SK-N-SH (cell line): ENCODE data around the gene CENPP. TPM values are rescaled to one million over a fixed set of nuclear protein-coding genes. Genes with fewer than 3 reads are reported as not detected.
"Not testable (repeated sequence)": the region's sequence is repeated elsewhere in the genome, so short reads cannot be mapped to it uniquely, and the experiment has no call there.

Source experiments
- CTCF ChIA-PET: fragments of 300-600, 350-600 bp; formaldehyde crosslinking; extraction: SDS; loops from one replicate; lab custom pipeline; 2021; lab: Yijun Ruan, JAX
- POLR2A ChIA-PET: fragments of 350-600 bp; sonication (Branson Sonifier 250); formaldehyde crosslinking; extraction: SDS; loops from one replicate; lab custom pipeline; 2020; ENCODE audit warnings: antibody characterized with exemption, inconsistent platforms; lab: Yijun Ruan, JAX
- DNase-seq: peaks from one replicate; pipeline ENCODE4 v3.0.0; 2012
- H2AFZ ChIP-seq: fragments of 200-600 bp; sonication (generic); 2 replicates; pipeline ENCODE4 v1.8.1; 2016; ENCODE audit warnings: antibody characterized with exemption, mild to moderate bottlenecking, low read depth
- H3F3A ChIP-seq: fragments of 200-600 bp; sonication (generic); replicated peaks from 2 replicates; pipeline ENCODE3; 2016; ENCODE audit warnings: antibody characterized with exemption, mild to moderate bottlenecking; ENCODE audit not compliant: insufficient read depth
- H3K27ac ChIP-seq, 2 experiments: fragments of 200-500 bp in 1 of 2; fragments of 200-600 bp in 1 of 2; sonication (Bioruptor generic) in 1 of 2; sonication (generic), shearing (Covaris generic) in 1 of 2; 2 replicates each; pipeline versions ENCODE4 v1.5.1 to v1.6.1; 2014 to 2016; ENCODE audit warnings: low read depth in 2 of 2, inconsistent platforms in 1 of 2, low read length in 1 of 2, mild to moderate bottlenecking in 1 of 2, mixed read lengths in 1 of 2
- H3K27me3 ChIP-seq: fragments of 200-600 bp; sonication (generic), shearing (Covaris generic); 2 replicates; pipeline ENCODE4 v1.6.1; 2016; ENCODE audit warnings: mixed run types; ENCODE audit not compliant: insufficient read depth
- H3K36me3 ChIP-seq, 2 experiments: fragments of 200-500 bp in 1 of 2; fragments of 200-600 bp in 1 of 2; sonication (Bioruptor generic) in 1 of 2; sonication (generic) in 1 of 2; replicated peaks in 1 of 2; 2 replicates each; pipeline versions ENCODE3 to v1.5.1; 2014 to 2016; ENCODE audit warnings: low read length in 1 of 2, mild to moderate bottlenecking in 1 of 2; ENCODE audit not compliant: insufficient read depth in 2 of 2, control insufficient read depth in 1 of 2
- H3K4me1 ChIP-seq, 2 experiments: fragments of 200-500 bp in 1 of 2; fragments of 200-600 bp in 1 of 2; sonication (Bioruptor generic) in 1 of 2; sonication (generic), shearing (Covaris generic) in 1 of 2; 2 replicates each; pipeline versions ENCODE4 v1.5.1 to v1.6.1; 2014 to 2016; ENCODE audit warnings: low read depth in 1 of 2, low read length in 1 of 2, mixed run types in 1 of 2; ENCODE audit not compliant: insufficient read depth in 2 of 2, control insufficient read depth in 1 of 2
- H3K4me2 ChIP-seq: fragments of 200-600 bp; sonication (generic), shearing (Covaris generic); 2 replicates; pipeline ENCODE4 v1.6.1; 2017; ENCODE audit warnings: mixed run types
- H3K4me3 ChIP-seq, 2 experiments: fragments of 200-500 bp in 1 of 2; fragments of 200-600 bp in 1 of 2; sonication (Bioruptor generic) in 1 of 2; sonication (generic), shearing (Covaris generic) in 1 of 2; 2 replicates each; pipeline versions ENCODE4 v1.5.1 to v1.8.1; 2014 to 2016; ENCODE audit warnings: low read depth in 2 of 2, inconsistent platforms in 1 of 2, low read length in 1 of 2, mild to moderate bottlenecking in 1 of 2, mixed read lengths in 1 of 2, moderate library complexity in 1 of 2
- H3K79me2 ChIP-seq: fragments of 200-600 bp; sonication (generic); 2 replicates; pipeline ENCODE4 v1.8.1; 2017; ENCODE audit warnings: mild to moderate bottlenecking; ENCODE audit not compliant: insufficient read depth
- H3K9ac ChIP-seq: fragments of 200-600 bp; sonication (generic); 2 replicates; pipeline ENCODE4 v1.6.1; 2017; ENCODE audit warnings: mixed run types
- H3K9me2 ChIP-seq: fragments of 200-600 bp; sonication (generic); 2 replicates; pipeline ENCODE4 v1.6.1; 2017; ENCODE audit warnings: mixed run types
- H3K9me3 ChIP-seq: fragments of 200-600 bp; sonication (generic); 2 replicates; pipeline ENCODE4 v1.6.1; 2017; ENCODE audit warnings: mixed run types, mild to moderate bottlenecking, moderate library complexity
- H4K20me1 ChIP-seq: fragments of 200-600 bp; sonication (generic); 2 replicates; pipeline ENCODE4 v1.6.1; 2017; ENCODE audit warnings: mild to moderate bottlenecking, mixed run types; ENCODE audit not compliant: insufficient read depth
- EP300 ChIP-seq, 2 experiments: IDR thresholded peaks; 2 replicates each; pipeline versions ENCODE4 v1.4.0 to v1.6.1; 2012; ENCODE audit warnings: borderline replicate concordance in 1 of 2, low read depth in 1 of 2, low read length in 1 of 2
- EZH2phosphoT487 ChIP-seq: fragments of 200-600 bp; sonication (generic); IDR thresholded peaks from 2 replicates; pipeline ENCODE4 v1.6.1; 2017; ENCODE audit warnings: low read depth, mixed run types, mild to moderate bottlenecking, antibody characterized with exemption, moderate library complexity, borderline replicate concordance
- GABPA ChIP-seq: IDR thresholded peaks from 2 replicates; pipeline ENCODE4 v1.4.0; 2012; ENCODE audit warnings: low read depth, mild to moderate bottlenecking
- MEF2A ChIP-seq: IDR thresholded peaks from 2 replicates; pipeline ENCODE4 v1.4.0; 2012; ENCODE audit warnings: low read depth, borderline replicate concordance
- NFIC ChIP-seq: IDR thresholded peaks from 2 replicates; pipeline ENCODE4 v1.4.0; 2012; ENCODE audit warnings: borderline replicate concordance
- YY1 ChIP-seq: IDR thresholded peaks from 2 replicates; pipeline ENCODE4 v1.4.0; 2012; ENCODE audit warnings: low read depth, mild to moderate bottlenecking
- WGBS: methylation state at CpG from one replicate; pipeline ENCODE4 v1.1.6; 2017; ENCODE audit warnings: low lambda C conversion rate; 5-methylcytosine and 5-hydroxymethylcytosine counted together
- polyA plus RNA-seq, 3 experiments: library from polyadenylated mRNA; depleted of rRNA; stranded (reverse); fragments of >200 nt; gene quantifications; 2 replicates each; pipeline ENCODE4 v1.2.3, GENCODE V29; 2012
- TF ChIP-seq, protein P1 (sequence below): IDR thresholded peaks from 2 replicates; pipeline ENCODE4 v1.6.1; 2012; ENCODE audit warnings: mild to moderate bottlenecking, low read depth, low read length, moderate library complexity
- TF ChIP-seq, protein P2 (sequence below): IDR thresholded peaks from 2 replicates; pipeline ENCODE4; 2012
- TF ChIP-seq, protein P3 (sequence below): fragments of 200-600 bp; sonication (generic); IDR thresholded peaks from 2 replicates; pipeline ENCODE4 v1.6.1; 2017; ENCODE audit warnings: antibody characterized with exemption, mild to moderate bottlenecking, moderate library complexity
- TF ChIP-seq, protein P4 (sequence below): fragments of 150-350 bp; IDR thresholded peaks from 2 replicates; pipeline ENCODE4 v1.6.1; 2016; ENCODE audit warnings: mild to moderate bottlenecking, low read depth, low read length

The CENPP gene
- polyA plus RNA-seq, 1 of the 3 experiments (the other 2 are of a cell fraction): 1.3 TPM

DNA sequence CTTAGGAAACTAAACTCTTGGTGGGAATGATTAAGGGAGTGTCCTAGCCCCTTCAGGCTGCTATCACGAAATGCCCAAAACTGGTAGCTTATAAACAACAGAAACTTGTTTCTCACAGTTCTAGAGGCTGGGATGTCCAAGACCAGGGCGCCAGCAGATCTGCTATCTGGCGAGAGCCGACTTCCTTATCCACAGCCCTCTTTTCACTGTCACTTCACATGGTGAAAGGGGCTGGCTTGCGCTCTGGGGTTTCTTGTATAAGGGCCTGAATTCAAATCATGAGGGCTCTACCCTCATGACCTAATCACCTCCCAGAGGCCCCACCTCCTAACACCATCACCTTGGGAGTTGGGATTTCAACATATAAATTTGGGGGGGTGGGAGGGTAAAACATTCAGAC is 295.1 kb downstream of the CENPP start (continued):
- TF ChIP-seq, protein P1, sequence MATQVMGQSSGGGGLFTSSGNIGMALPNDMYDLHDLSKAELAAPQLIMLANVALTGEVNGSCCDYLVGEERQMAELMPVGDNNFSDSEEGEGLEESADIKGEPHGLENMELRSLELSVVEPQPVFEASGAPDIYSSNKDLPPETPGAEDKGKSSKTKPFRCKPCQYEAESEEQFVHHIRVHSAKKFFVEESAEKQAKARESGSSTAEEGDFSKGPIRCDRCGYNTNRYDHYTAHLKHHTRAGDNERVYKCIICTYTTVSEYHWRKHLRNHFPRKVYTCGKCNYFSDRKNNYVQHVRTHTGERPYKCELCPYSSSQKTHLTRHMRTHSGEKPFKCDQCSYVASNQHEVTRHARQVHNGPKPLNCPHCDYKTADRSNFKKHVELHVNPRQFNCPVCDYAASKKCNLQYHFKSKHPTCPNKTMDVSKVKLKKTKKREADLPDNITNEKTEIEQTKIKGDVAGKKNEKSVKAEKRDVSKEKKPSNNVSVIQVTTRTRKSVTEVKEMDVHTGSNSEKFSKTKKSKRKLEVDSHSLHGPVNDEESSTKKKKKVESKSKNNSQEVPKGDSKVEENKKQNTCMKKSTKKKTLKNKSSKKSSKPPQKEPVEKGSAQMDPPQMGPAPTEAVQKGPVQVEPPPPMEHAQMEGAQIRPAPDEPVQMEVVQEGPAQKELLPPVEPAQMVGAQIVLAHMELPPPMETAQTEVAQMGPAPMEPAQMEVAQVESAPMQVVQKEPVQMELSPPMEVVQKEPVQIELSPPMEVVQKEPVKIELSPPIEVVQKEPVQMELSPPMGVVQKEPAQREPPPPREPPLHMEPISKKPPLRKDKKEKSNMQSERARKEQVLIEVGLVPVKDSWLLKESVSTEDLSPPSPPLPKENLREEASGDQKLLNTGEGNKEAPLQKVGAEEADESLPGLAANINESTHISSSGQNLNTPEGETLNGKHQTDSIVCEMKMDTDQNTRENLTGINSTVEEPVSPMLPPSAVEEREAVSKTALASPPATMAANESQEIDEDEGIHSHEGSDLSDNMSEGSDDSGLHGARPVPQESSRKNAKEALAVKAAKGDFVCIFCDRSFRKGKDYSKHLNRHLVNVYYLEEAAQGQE: no peak
- no peak for TF ChIP-seq EZH2phosphoT487
- TF ChIP-seq, protein P2, sequence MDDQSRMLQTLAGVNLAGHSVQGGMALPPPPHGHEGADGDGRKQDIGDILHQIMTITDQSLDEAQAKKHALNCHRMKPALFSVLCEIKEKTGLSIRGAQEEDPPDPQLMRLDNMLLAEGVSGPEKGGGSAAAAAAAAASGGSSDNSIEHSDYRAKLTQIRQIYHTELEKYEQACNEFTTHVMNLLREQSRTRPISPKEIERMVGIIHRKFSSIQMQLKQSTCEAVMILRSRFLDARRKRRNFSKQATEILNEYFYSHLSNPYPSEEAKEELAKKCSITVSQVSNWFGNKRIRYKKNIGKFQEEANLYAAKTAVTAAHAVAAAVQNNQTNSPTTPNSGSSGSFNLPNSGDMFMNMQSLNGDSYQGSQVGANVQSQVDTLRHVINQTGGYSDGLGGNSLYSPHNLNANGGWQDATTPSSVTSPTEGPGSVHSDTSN: no peak

DNA sequence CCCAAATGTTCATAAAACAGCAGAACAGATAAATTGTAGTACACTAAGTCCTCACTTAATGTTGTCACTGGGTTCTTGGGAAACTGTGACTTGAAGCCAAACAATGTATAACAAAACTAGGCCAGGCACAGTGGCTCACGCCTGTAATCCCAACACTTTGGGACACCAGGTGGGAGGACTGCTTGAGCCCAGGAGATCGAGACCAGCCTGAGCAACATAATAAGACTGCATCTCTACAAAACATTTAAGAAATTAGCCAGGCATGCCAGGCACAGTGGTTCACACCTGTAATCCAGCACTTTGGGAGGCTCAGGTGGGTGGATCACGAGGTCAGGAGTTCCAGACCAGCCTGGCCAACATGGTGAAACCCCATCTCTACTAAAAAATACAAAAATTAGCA is 298.2 kb downstream of the CENPP start:
- H4K20me1 ChIP-seq, H3F3A ChIP-seq, H3K9me2 ChIP-seq, POLR2A ChIA-PET, CTCF ChIA-PET, H2AFZ ChIP-seq, H3K9ac ChIP-seq, H3K4me2 ChIP-seq, H3K4me1 ChIP-seq, DNase-seq, H3K4me3 ChIP-seq, H3K79me2 ChIP-seq, H3K9me3 ChIP-seq, H3K27me3 ChIP-seq, H3K27ac ChIP-seq: not testable (repeated sequence)
- WGBS: 100% methylated on average over 3 of the region's 3 CpGs
- H3K36me3 ChIP-seq: peaks cover 36 to 38% of the 10 kb centered on the region in 2 experiments

DNA sequence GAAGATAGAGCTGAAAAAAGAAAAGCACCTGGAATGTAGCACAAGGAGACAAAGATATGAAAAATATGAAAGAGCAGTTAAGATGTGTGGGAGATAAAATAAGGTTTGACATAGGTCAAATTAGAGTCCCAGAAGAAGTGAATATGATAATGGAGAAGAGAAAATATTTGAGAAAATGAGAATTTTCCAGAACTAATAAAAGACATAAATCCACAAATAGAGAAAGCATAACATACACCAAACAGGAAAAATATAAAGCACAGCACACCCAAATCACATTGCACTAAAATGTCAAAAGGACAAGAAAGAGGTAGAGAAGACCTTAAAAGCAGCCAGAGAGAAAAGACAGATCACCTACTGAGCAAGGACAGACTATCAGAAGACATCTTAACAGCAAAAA is 300.7 kb downstream of the CENPP start:
- H3K9ac ChIP-seq: no peak overlapping the region
- POLR2A ChIA-PET: interaction anchor here (0.6 kb wide), 1 partner anchor 296 kb away, joined by 4 read pairs; no protein-coding TSS in a partner anchor
- no peak for DNase-seq
- no peaks in the 10 kb centered on the region for H3K9me2 ChIP-seq
- H3K36me3 ChIP-seq: peaks cover 32 to 46% of the 10 kb centered on the region in 2 experiments
- no peaks in the 10 kb centered on the region for H3F3A ChIP-seq
- no peak overlapping the region for H3K4me2 ChIP-seq
- no peak overlapping the region for H3K27ac ChIP-seq
- no peaks in the 10 kb centered on the region for H4K20me1 ChIP-seq
- CTCF ChIA-PET: interaction anchor here (2.3 kb wide), 1 partner anchor 9 kb away, joined by 9 read pairs; no protein-coding TSS in a partner anchor
- TF ChIP-seq NFIC (no peak), YY1 (no peak), EP300 (IDR thresholded peaks at IDR 0.05; ENCODE audit: borderline replicate concordance in 1 of 2, low read depth in 1 of 2, low read length in 1 of 2) (no peak), GABPA (no peak), MEF2A (no peak)
- TF ChIP-seq, protein P2: no peak
- TF ChIP-seq, protein P3, sequence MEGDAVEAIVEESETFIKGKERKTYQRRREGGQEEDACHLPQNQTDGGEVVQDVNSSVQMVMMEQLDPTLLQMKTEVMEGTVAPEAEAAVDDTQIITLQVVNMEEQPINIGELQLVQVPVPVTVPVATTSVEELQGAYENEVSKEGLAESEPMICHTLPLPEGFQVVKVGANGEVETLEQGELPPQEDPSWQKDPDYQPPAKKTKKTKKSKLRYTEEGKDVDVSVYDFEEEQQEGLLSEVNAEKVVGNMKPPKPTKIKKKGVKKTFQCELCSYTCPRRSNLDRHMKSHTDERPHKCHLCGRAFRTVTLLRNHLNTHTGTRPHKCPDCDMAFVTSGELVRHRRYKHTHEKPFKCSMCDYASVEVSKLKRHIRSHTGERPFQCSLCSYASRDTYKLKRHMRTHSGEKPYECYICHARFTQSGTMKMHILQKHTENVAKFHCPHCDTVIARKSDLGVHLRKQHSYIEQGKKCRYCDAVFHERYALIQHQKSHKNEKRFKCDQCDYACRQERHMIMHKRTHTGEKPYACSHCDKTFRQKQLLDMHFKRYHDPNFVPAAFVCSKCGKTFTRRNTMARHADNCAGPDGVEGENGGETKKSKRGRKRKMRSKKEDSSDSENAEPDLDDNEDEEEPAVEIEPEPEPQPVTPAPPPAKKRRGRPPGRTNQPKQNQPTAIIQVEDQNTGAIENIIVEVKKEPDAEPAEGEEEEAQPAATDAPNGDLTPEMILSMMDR: no peak
- TF ChIP-seq, protein P4, sequence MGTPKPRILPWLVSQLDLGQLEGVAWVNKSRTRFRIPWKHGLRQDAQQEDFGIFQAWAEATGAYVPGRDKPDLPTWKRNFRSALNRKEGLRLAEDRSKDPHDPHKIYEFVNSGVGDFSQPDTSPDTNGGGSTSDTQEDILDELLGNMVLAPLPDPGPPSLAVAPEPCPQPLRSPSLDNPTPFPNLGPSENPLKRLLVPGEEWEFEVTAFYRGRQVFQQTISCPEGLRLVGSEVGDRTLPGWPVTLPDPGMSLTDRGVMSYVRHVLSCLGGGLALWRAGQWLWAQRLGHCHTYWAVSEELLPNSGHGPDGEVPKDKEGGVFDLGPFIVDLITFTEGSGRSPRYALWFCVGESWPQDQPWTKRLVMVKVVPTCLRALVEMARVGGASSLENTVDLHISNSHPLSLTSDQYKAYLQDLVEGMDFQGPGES: no peak
- H3K9me3 ChIP-seq: no peaks in the 10 kb centered on the region
- no peak overlapping the region for H2AFZ ChIP-seq
- no peaks in the 10 kb centered on the region for H3K27me3 ChIP-seq
- no peaks in the 10 kb centered on the region; a peak in 1 of 4 replicates for H3K4me1 ChIP-seq
- no peak overlapping the region for H3K4me3 ChIP-seq
- H3K79me2 ChIP-seq: no peaks in the 10 kb centered on the region; the same call in 1 of the 2 replicates
